GM12892 (cell line): Measurements from ENCODE around the gene MAP7D2.

Experiments
- POLR2A ChIP-seq: IDR thresholded peaks from 2 replicates; pipeline ENCODE4 v1.6.1; 2011; ENCODE audit warnings: low read depth, low read length, control low read depth
- POLR2AphosphoS5 ChIP-seq: IDR thresholded peaks from 2 replicates; pipeline ENCODE4 v1.6.1; 2011; ENCODE audit warnings: low read depth, low read length, control low read depth

DNA sequence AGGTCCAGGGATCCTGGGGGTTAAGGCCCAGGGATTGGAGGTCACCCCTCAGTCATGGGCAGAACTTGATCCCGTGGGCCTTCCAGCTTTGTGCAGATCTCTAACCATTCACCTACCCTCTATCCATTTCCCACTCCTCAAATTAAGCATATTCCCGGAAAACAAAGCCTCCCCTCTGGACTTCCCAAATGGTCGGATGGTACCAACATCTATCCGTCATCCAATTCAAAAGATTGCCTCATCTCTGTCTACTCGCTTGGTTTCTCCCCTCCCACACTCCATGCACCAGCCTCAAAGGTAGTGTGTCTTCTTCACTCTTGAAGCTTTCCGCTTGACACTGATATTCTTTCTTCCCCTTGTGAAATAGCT, 125.4 kb downstream of the MAP7D2 start:
- no peak for TF ChIP-seq POLR2A
- TF ChIP-seq POLR2AphosphoS5 = no peak
